Erythroblast (primary cell): Measurements from ENCODE around the gene GK.
"Not testable (repeated sequence)": the region's sequence is repeated elsewhere in the genome, so short reads cannot be mapped to it uniquely, and the experiment has no call there.

Experiments
- GATA1 ChIP-seq: IDR thresholded peaks from 2 replicates; pipeline ENCODE4 v1.6.1; 2011; ENCODE audit warnings: low read depth, mild to moderate bottlenecking, control low read depth, low read length, moderate library complexity
- POLR2A ChIP-seq: IDR thresholded peaks from 2 replicates; pipeline ENCODE4 v1.6.1; 2011; ENCODE audit warnings: mild to moderate bottlenecking, low read length

DNA sequence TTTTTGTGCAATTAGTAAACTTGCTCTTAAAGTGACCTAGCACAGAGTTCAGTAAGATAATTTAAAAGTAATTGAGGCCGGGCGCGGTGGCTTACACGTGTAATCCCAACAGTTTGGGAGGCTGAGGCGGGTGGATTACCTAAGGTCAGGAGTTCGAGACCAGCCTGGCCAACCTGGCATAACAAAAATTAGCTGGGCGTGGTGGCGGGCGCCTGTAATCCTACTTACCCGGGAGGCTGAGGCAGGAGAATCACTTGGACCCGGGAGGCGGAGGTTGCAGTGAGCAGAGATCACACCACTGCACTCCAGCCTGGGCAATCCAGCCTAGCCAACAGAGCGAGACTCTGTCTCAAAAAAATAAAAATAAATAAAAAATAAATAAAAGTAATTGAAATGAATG is 1.2 kb downstream of the GK start:
- TF ChIP-seq POLR2A, GATA1: not testable (repeated sequence)
